HG02943 (cell line): Measurements from ENCODE around the gene MS4A12.
"Not testable (repeated sequence)": the region's sequence is repeated elsewhere in the genome, so short reads cannot be mapped to it uniquely, and the experiment has no call there.

Experiments used
- ATAC-seq: cut with Tn5 transposase; IDR thresholded peaks from one replicate; pipeline ENCODE4 v1.9.1; 2021; ENCODE audit warnings: mild to moderate bottlenecking, low read depth, moderate library complexity; ENCODE audit not compliant: unreplicated experiment

MS4A12 gene

GRCh38 chr11:60492488-60493009 is at the start of gene MS4A12:
TSS of gene MS4A12 (plus strand) at chr11:60492778. CDS start at chr11:60497319, 4,541 bp downstream.
- no peak for ATAC-seq

- ATAC-seq, result no peak
Observed at GRCh38 chr11:60447070-60447469, 45.5 kb upstream of the MS4A12 start.

- ATAC-seq, result no peak
Observed at GRCh38 chr11:60447846-60448245, 44.7 kb upstream of the MS4A12 start.

- not testable (repeated sequence) for ATAC-seq
Observed at GRCh38 chr11:60451185-60451584, 41.4 kb upstream of the MS4A12 start.

GRCh38 chr11:60454212-60454611 is 38.4 kb upstream of the MS4A12 start:
- no peak for ATAC-seq

- ATAC-seq, result peak; percentile 88
Observed at GRCh38 chr11:60455531-60456042, 37.0 kb upstream of the MS4A12 start, which contains the start of gene MS4A1. TSS of gene MS4A1 (plus strand) at chr11:60455847. CDS start at chr11:60462375, 6,528 bp downstream.

- ATAC-seq, result peak; percentile 27
Observed at GRCh38 chr11:60457576-60457975, 35.0 kb upstream of the MS4A12 start.

- no peak for ATAC-seq
Observed at GRCh38 chr11:60459345-60459744, 33.2 kb upstream of the MS4A12 start.

GRCh38 chr11:60468829-60469228 is 23.7 kb upstream of the MS4A12 start:
- no peak for ATAC-seq

GRCh38 chr11:60469723-60470122 is 22.9 kb upstream of the MS4A12 start:
- no peak for ATAC-seq

GRCh38 chr11:60477035-60477445 is 15.5 kb upstream of the MS4A12 start:
- no peak for ATAC-seq

GRCh38 chr11:60482361-60482760 is 10.2 kb upstream of the MS4A12 start:
- ATAC-seq, result no peak

- peak; percentile 99 for ATAC-seq
Observed at GRCh38 chr11:60485987-60486386, 6.6 kb upstream of the MS4A12 start.

GRCh38 chr11:60493454-60493853 is 876 bp downstream of the MS4A12 start:
- ATAC-seq, result no peak

- ATAC-seq, result no peak
Observed at GRCh38 chr11:60498399-60498798, 5.8 kb downstream of the MS4A12 start.

GRCh38 chr11:60498853-60499252 is 6.3 kb downstream of the MS4A12 start:
- ATAC-seq, result no peak

- no peak for ATAC-seq
Observed at GRCh38 chr11:60500276-60500910, 7.8 kb downstream of the MS4A12 start.

GRCh38 chr11:60502221-60502775 is 9.7 kb downstream of the MS4A12 start:
- ATAC-seq, result no peak

- no peak for ATAC-seq
Observed at GRCh38 chr11:60504219-60504905, 11.8 kb downstream of the MS4A12 start.

- ATAC-seq, result not testable (repeated sequence)
Observed at GRCh38 chr11:60509609-60510008, 17.0 kb downstream of the MS4A12 start.

- not testable (repeated sequence) for ATAC-seq
Observed at GRCh38 chr11:60510209-60510608, 17.6 kb downstream of the MS4A12 start.
